GM19043 (cell line): ENCODE results near the gene ZNF593OS.

ENCODE experiments used
- ATAC-seq: cut with Tn5 transposase; IDR thresholded peaks from one replicate; pipeline ENCODE4 v1.9.1; 2021; ENCODE audit warnings: low read depth; ENCODE audit not compliant: unreplicated experiment

The ZNF593OS gene

GRCh38 chr1:26160527-26161414 lies 10.9 kb downstream of the ZNF593OS start:
- no peak for ATAC-seq

- no peak for ATAC-seq
Observed at GRCh38 chr1:26159743-26160039, 11.9 kb downstream of the ZNF593OS start.

GRCh38 chr1:26158908-26159742 lies 12.5 kb downstream of the ZNF593OS start, which contains the start of gene FAM110D:
FAM110D (plus strand) TSS chr1:26159079; CDS start chr1:26161292, 2,213 bp downstream.
- no peak for ATAC-seq

- ATAC-seq = no peak
Observed at GRCh38 chr1:26158271-26158907, 13.2 kb downstream of the ZNF593OS start.

- no peak for ATAC-seq
Observed at GRCh38 chr1:26156285-26157038, 15.2 kb downstream of the ZNF593OS start.

GRCh38 chr1:26155370-26156284 lies 16.0 kb downstream of the ZNF593OS start:
- no peak for ATAC-seq

- ATAC-seq = no peak
Observed at GRCh38 chr1:26154750-26155149, 16.9 kb downstream of the ZNF593OS start.

- ATAC-seq = no peak
Observed at GRCh38 chr1:26153966-26154532, 17.6 kb downstream of the ZNF593OS start.

- no peak for ATAC-seq
Observed at GRCh38 chr1:26148887-26149286, 22.7 kb downstream of the ZNF593OS start.

- no peak for ATAC-seq
Observed at GRCh38 chr1:26145960-26146294, 25.7 kb downstream of the ZNF593OS start.

GRCh38 chr1:26145041-26145959 lies 26.3 kb downstream of the ZNF593OS start:
- no peak for ATAC-seq

GRCh38 chr1:26142159-26142558 lies 29.5 kb downstream of the ZNF593OS start:
- ATAC-seq = no peak

GRCh38 chr1:26138974-26139558 lies 32.6 kb downstream of the ZNF593OS start:
- no peak for ATAC-seq

GRCh38 chr1:26134466-26134865 lies 37.2 kb downstream of the ZNF593OS start:
- ATAC-seq = no peak

GRCh38 chr1:26132834-26133167 lies 38.8 kb downstream of the ZNF593OS start:
- ATAC-seq = no peak

- no peak for ATAC-seq
Observed at GRCh38 chr1:26132128-26132833, 39.4 kb downstream of the ZNF593OS start.

GRCh38 chr1:26130695-26131094 lies 40.9 kb downstream of the ZNF593OS start:
- no peak for ATAC-seq
